ENCODE measurements around the gene CPT1C. TPM values are rescaled to one million over a fixed set of nuclear protein-coding genes. Genes with fewer than 3 reads are reported as not detected.

The CPT1C gene
- total and polyA plus RNA-seq, 2 of the 4 experiments (the other 2 are of a cell fraction), result 14.2 to 56.1 TPM

GRCh38 chr19:49658566-49659442, 32.1 kb upstream of the CPT1C start (continued):
- no peak for TF ChIP-seq MXI1 (IDR thresholded peaks at IDR 0.05; ENCODE audit: borderline replicate concordance, low read depth, low read length)

DNA sequence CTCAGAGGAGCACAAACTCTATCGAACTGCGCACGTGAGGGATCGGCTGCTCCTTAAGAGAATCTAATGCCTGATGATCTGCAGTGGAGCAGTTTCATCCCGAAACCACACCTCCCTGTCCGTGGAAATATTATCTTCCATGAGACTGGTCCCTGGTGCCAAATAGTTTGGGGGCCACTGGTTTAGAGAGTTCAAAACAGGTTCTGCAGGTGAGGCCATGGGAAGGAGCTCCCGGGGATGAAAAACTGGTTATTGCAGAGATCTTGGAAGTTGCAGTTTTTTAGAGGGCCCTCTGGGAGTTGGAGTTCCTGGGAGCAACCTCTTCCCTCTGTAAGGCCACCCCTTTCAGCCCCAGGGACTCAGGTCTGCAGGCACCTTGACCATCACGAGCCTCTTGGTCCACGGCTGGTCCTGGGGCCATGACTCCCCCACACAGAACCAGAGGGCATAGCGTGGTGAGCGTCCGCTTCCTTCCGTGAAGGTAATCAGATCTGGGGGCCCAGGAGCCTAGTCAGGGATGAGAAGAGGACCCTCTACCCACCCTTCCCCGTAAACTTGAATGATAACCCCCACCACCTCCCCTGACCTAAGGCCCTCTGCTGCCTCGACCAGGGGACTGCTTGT, 30.5 kb upstream of the CPT1C start:
- POLR2A ChIA-PET (ENCODE audit: unreplicated experiment), result no interaction called here
- dilution Hi-C loops (cut with HindIII; ENCODE audit: low sequenced_read_pairs, unreplicated experiment) (no loop called here), in situ Hi-C loops (cut with MboI; ENCODE audit: low sequenced_read_pairs) (loop anchor here (10.0 kb wide), 1 partner anchor 166 kb away; the partner anchor contains the start of gene RPS11)
- TF ChIP-seq, protein P1, sequence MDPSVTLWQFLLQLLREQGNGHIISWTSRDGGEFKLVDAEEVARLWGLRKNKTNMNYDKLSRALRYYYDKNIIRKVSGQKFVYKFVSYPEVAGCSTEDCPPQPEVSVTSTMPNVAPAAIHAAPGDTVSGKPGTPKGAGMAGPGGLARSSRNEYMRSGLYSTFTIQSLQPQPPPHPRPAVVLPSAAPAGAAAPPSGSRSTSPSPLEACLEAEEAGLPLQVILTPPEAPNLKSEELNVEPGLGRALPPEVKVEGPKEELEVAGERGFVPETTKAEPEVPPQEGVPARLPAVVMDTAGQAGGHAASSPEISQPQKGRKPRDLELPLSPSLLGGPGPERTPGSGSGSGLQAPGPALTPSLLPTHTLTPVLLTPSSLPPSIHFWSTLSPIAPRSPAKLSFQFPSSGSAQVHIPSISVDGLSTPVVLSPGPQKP (IDR thresholded peaks at IDR 0.05; ENCODE audit: borderline replicate concordance, low read depth, low read length), result no peak
- TF ChIP-seq BHLHE40 (IDR thresholded peaks at IDR 0.05; ENCODE audit: low read depth, low read length), result no peak
- no peak for TF ChIP-seq CEBPB (IDR thresholded peaks at IDR 0.05; ENCODE audit: low read depth, low read length)
- no peak for TF ChIP-seq CHD1 (IDR thresholded peaks at IDR 0.05; ENCODE audit: low read depth, low read length)
- TF ChIP-seq, protein P2, sequence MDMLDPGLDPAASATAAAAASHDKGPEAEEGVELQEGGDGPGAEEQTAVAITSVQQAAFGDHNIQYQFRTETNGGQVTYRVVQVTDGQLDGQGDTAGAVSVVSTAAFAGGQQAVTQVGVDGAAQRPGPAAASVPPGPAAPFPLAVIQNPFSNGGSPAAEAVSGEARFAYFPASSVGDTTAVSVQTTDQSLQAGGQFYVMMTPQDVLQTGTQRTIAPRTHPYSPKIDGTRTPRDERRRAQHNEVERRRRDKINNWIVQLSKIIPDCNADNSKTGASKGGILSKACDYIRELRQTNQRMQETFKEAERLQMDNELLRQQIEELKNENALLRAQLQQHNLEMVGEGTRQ (IDR thresholded peaks at IDR 0.05; ENCODE audit: low read depth, low read length), result no peak
- no peak for TF ChIP-seq MAFK (IDR thresholded peaks at IDR 0.05; ENCODE audit: low read depth, low read length)
- TF ChIP-seq, protein P3, sequence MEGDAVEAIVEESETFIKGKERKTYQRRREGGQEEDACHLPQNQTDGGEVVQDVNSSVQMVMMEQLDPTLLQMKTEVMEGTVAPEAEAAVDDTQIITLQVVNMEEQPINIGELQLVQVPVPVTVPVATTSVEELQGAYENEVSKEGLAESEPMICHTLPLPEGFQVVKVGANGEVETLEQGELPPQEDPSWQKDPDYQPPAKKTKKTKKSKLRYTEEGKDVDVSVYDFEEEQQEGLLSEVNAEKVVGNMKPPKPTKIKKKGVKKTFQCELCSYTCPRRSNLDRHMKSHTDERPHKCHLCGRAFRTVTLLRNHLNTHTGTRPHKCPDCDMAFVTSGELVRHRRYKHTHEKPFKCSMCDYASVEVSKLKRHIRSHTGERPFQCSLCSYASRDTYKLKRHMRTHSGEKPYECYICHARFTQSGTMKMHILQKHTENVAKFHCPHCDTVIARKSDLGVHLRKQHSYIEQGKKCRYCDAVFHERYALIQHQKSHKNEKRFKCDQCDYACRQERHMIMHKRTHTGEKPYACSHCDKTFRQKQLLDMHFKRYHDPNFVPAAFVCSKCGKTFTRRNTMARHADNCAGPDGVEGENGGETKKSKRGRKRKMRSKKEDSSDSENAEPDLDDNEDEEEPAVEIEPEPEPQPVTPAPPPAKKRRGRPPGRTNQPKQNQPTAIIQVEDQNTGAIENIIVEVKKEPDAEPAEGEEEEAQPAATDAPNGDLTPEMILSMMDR (conservative IDR thresholded peaks at IDR 0.05; ENCODE audit: low read depth, low read length), result no peak
- no peak for TF ChIP-seq MAZ (IDR thresholded peaks at IDR 0.05; ENCODE audit: borderline replicate concordance, low read depth, low read length)
- TF ChIP-seq RCOR1 (IDR thresholded peaks at IDR 0.05; ENCODE audit: insufficient replicate concordance, low read length), result no peak

More for the DNA sequence above, 30.5 kb upstream of the CPT1C start:
- BruUV-seq (replicated peaks), result no TSS peak
- H3K9ac ChIP-seq (ENCODE audit: low read depth, low read length), result no peak overlapping the region
- no peak overlapping the region for H2BK120ac ChIP-seq (ENCODE audit: low read depth, low read length)
- no peak overlapping the region for H3K56ac ChIP-seq (ENCODE audit: extremely low read depth, insufficient read depth, low read length)
- CTCF ChIA-PET, result no interaction called here
- no peak overlapping the region for H3K4ac ChIP-seq (ENCODE audit: low read depth, low read length)
- no peak for ATAC-seq (ENCODE audit: low read depth)
- H3K14ac ChIP-seq (replicated peaks; ENCODE audit: low read depth, low read length), result no peak overlapping the region
- H3K79me1 ChIP-seq (ENCODE audit: low read depth in 1 of 2, low read length in 2 of 2), result peaks cover 11 to 54% of the 10 kb centered on the region in 2 experiments; a peak in 3 of 4 replicates
- no peak overlapping the region for H3K23ac ChIP-seq (ENCODE audit: low read depth, low read length)
- H3K27me3 ChIP-seq (ENCODE audit: control insufficient read depth, insufficient read depth, low read length), result no peaks in the 10 kb centered on the region
- no peak overlapping the region for H2BK5ac ChIP-seq (ENCODE audit: low read depth, low read length, poor library complexity, severe bottlenecking)
- DNase-seq, result no peak
- H2AK5ac ChIP-seq (ENCODE audit: low read depth, low read length), result no peak overlapping the region
- peaks cover 27% of the 10 kb centered on the region for H4K20me1 ChIP-seq (ENCODE audit: insufficient read depth, low read length)
- H2AFZ ChIP-seq (replicated peaks; ENCODE audit: low read length, poor library complexity), result no peak overlapping the region
- no peak overlapping the region for H3K4me3 ChIP-seq (ENCODE audit: insufficient read depth, low read depth, low read length)
- peaks cover 3% of the 10 kb centered on the region; the same call in 1 of the 2 replicates for H3K9me1 ChIP-seq (ENCODE audit: insufficient read depth, low read length)
- intact Hi-C loops (cut with micrococcal nuclease), result no loop called here
- no peak overlapping the region for H4K91ac ChIP-seq (ENCODE audit: insufficient read depth, low read depth, low read length)
- WGBS, 2 experiments (ENCODE audit: extremely low coverage in 2 of 2, insufficient read length in 1 of 2), result 100% methylated on average over 1 of the region's 15 CpGs; no CpG with 5 or more reads in 1 of the 2 experiments
- no peak overlapping the region for H3K4me2 ChIP-seq (ENCODE audit: low read depth, low read length)
- H3K36me3 ChIP-seq (ENCODE audit: control insufficient read depth, insufficient read depth, low read length), result peaks cover 62% of the 10 kb centered on the region
- no peaks in the 10 kb centered on the region for H3K9me3 ChIP-seq (ENCODE audit: control insufficient read depth, insufficient read depth, low read length)
- no peak overlapping the region for H4K5ac ChIP-seq (ENCODE audit: low read depth, low read length)
- H3K27ac ChIP-seq (ENCODE audit: insufficient read depth, low read length), result no peak overlapping the region
- H3K4me1 ChIP-seq (ENCODE audit: control insufficient read depth, insufficient read depth, low read length), result peaks cover 4% of the 10 kb centered on the region
- H2AK9ac ChIP-seq (replicated peaks; ENCODE audit: low read depth, low read length, poor library complexity), result no peak overlapping the region
- H2BK20ac ChIP-seq (ENCODE audit: low read depth, low read length), result no peak overlapping the region
- H3K18ac ChIP-seq (ENCODE audit: low read depth, low read length), result no peak overlapping the region
- no peak overlapping the region for H4K8ac ChIP-seq (ENCODE audit: low read depth in 2 of 2, low read length in 2 of 2)
- no peak overlapping the region for H2BK15ac ChIP-seq (ENCODE audit: low read depth, low read length)
